AG04449 (cell line): ENCODE measurements around the gene COLGALT1.

Experiments used
- CTCF ChIA-PET: fragments of 350-600 bp; formaldehyde crosslinking; extraction: SDS; loops from one replicate; lab custom pipeline; 2021; ENCODE audit warnings: antibody characterized with exemption; lab: Yijun Ruan, JAX
- POLR2A ChIA-PET: fragments of 400-600, 350-600 bp; formaldehyde crosslinking; extraction: SDS; loops from one replicate; lab custom pipeline; 2020; ENCODE audit warnings: antibody characterized with exemption, inconsistent platforms; lab: Yijun Ruan, JAX
- DNase-seq: peaks from one replicate; pipeline ENCODE4 v3.0.0-alpha.2; 2010; ENCODE audit warnings: low read depth, low spot score
- H3K4me3 ChIP-seq: 2 replicates; pipeline ENCODE4 v1.5.1; 2011; ENCODE audit warnings: low read depth, mild to moderate bottlenecking, control low read depth, low read length
- CTCF ChIP-seq: IDR thresholded peaks from one replicate; pipeline ENCODE4 v1.5.1; 2011; ENCODE audit warnings: mild to moderate bottlenecking, moderate library complexity, low read length, control low read depth, inconsistent platforms; ENCODE audit not compliant: insufficient read depth; ENCODE audit errors: missing control alignments

The COLGALT1 gene

GRCh38 chr19:17620696-17621095 is 65.2 kb downstream of the COLGALT1 start:
- POLR2A ChIA-PET: no interaction called here
- TF ChIP-seq CTCF: no peak
- H3K4me3 ChIP-seq: no peak overlapping the region
- no peak for DNase-seq
- CTCF ChIA-PET: no interaction called here

GRCh38 chr19:17623224-17623935 is 67.9 kb downstream of the COLGALT1 start:
- CTCF ChIA-PET: no interaction called here
- POLR2A ChIA-PET: no interaction called here
- H3K4me3 ChIP-seq: no peak overlapping the region
- no peak for TF ChIP-seq CTCF
- no peak for DNase-seq

GRCh38 chr19:17624314-17624991 is 69.0 kb downstream of the COLGALT1 start:
- CTCF ChIA-PET: no interaction called here

GRCh38 chr19:17625043-17625442 is 69.6 kb downstream of the COLGALT1 start:
- POLR2A ChIA-PET: no interaction called here
- CTCF ChIA-PET: no interaction called here
- DNase-seq: no peak
- TF ChIP-seq CTCF: no peak
- no peak overlapping the region for H3K4me3 ChIP-seq

More at GRCh38 chr19:17624314-17624991, 69.0 kb downstream of the COLGALT1 start:
- TF ChIP-seq CTCF: no peak
- H3K4me3 ChIP-seq: no peak overlapping the region
- POLR2A ChIA-PET: no interaction called here
- DNase-seq: no peak

GRCh38 chr19:17625980-17626379 is 70.5 kb downstream of the COLGALT1 start:
- CTCF ChIA-PET: no interaction called here
- TF ChIP-seq CTCF: no peak
- H3K4me3 ChIP-seq: no peak overlapping the region
- POLR2A ChIA-PET: no interaction called here
- DNase-seq: no peak

- POLR2A ChIA-PET: no interaction called here
- no peak for DNase-seq
- CTCF ChIA-PET: no interaction called here
- TF ChIP-seq CTCF: no peak
- no peak overlapping the region for H3K4me3 ChIP-seq
These were observed 71.1 kb downstream of the COLGALT1 start for GRCh38 chr19:17626456-17627015.
